Measurements from ENCODE around the gene MLF1.

MLF1 gene

GRCh38 chr3:158640646-158641045 is 69.7 kb downstream of the MLF1 start:
- no peak overlapping the region for H3K27ac ChIP-seq
- TF ChIP-seq ZFX (IDR thresholded peaks at IDR 0.05; ENCODE audit: borderline replicate concordance) = no peak
- TF ChIP-seq, protein P1, sequence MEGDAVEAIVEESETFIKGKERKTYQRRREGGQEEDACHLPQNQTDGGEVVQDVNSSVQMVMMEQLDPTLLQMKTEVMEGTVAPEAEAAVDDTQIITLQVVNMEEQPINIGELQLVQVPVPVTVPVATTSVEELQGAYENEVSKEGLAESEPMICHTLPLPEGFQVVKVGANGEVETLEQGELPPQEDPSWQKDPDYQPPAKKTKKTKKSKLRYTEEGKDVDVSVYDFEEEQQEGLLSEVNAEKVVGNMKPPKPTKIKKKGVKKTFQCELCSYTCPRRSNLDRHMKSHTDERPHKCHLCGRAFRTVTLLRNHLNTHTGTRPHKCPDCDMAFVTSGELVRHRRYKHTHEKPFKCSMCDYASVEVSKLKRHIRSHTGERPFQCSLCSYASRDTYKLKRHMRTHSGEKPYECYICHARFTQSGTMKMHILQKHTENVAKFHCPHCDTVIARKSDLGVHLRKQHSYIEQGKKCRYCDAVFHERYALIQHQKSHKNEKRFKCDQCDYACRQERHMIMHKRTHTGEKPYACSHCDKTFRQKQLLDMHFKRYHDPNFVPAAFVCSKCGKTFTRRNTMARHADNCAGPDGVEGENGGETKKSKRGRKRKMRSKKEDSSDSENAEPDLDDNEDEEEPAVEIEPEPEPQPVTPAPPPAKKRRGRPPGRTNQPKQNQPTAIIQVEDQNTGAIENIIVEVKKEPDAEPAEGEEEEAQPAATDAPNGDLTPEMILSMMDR (IDR thresholded peaks at IDR 0.05) = no peak

- TF ChIP-seq ZFX (IDR thresholded peaks at IDR 0.05; ENCODE audit: borderline replicate concordance) = no peak
- TF ChIP-seq, protein P1 (IDR thresholded peaks at IDR 0.05) = no peak
- no peak overlapping the region for H3K27ac ChIP-seq
These were observed 71.0 kb downstream of the MLF1 start for GRCh38 chr3:158642005-158642404.

DNA sequence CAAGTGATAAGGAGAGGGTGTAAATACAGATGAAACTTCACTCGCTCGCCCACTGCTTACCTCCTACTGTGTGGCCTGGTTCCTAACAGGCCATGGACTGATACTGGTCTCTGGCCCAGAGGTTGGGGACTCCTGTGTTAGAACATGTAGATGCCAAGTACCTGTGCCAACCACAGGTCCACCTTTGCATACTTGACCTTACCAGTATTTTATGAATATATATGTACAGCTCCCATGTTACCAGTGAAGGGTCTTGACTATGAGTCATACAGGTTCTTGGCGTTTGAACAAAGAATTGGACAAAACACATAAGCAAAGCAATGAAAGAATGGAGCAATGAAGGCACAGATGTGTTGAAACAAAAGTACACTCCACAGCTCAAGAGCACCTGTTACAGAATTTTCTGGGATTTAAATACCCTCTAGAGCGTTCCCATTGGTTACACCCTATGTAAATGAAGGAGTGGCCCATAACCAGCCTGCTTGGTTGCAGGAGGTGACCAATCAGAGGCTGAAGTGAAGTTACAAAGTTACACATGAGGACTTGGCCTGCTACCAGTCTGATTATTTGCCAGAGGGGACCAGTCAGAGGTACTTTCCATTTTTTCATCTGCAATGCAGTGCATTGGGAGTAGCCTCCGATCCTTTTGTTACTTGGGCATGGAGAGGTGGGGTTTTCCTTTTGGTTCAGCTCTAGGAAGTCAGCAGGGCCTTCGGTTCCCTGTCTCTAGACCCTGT is 71.6 kb downstream of the MLF1 start:
- H3K27ac ChIP-seq = no peak overlapping the region
- no peak for TF ChIP-seq ZFX (IDR thresholded peaks at IDR 0.05; ENCODE audit: borderline replicate concordance)
- TF ChIP-seq, protein P1 (IDR thresholded peaks at IDR 0.05) = no peak

DNA sequence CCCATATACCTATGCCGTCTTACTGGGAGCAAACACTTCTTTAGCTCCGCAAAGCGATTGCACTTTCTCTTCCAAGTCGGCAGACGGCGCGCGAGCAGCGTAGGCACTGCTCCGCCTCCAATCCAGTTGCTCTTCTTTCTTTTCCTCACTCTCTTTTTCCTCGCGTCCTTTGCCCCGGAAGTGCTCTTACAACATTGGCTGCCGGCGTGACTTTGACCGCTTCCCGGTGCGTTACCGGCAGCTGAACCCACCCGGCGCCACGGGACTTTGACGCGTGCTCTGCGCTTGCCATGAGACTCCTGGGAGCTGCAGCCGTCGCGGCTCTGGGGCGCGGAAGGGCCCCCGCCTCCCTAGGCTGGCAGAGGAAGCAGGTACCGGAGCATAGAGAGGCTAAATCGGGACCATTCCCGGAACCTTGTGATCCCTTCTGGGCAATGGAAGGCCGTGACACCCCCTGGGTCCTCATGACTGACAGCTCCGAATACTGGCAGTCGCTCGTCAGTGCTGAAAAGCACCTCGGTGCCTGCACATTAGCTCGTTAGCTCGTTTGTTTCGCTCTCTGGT is 73.4 kb downstream of the MLF1 start, which contains the start of gene GFM1:
Gene GFM1 (plus strand): TSS at position 183 of the 564 bp plus-strand sequence. CDS start 108 bp downstream, at position 291.
- TF ChIP-seq ZFX (IDR thresholded peaks at IDR 0.05; ENCODE audit: borderline replicate concordance) = no peak
- TF ChIP-seq, protein P1 (IDR thresholded peaks at IDR 0.05) = peak; percentile 96

GRCh38 chr3:158649791-158650190 is 78.8 kb downstream of the MLF1 start:
- no peak overlapping the region for H3K27ac ChIP-seq
- TF ChIP-seq ZFX (IDR thresholded peaks at IDR 0.05; ENCODE audit: borderline replicate concordance) = no peak
- TF ChIP-seq, protein P1 (IDR thresholded peaks at IDR 0.05) = no peak

More for the DNA sequence above, 73.4 kb downstream of the MLF1 start, which contains the start of gene GFM1:
- H3K27ac ChIP-seq = peak within 1 kb of the TSS; percentile 87

DNA sequence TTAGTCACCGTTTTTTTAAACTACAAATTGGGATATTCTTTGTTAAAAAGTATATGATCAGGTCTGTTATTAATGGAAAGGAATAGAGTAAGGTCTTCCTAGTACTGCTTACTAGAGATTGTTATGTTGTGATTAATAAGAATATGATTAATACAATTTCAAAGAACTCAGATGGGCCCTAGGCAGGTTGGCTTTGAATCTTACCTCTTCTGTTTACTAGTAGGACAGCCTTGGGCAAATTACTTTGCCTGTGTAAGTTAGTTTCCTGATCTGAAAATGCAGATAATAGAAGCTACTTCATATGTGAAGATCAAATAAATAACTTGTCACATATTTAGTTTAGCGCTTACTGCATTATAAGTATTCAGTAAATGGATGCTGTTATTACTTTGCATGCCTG is 80.2 kb downstream of the MLF1 start:
- TF ChIP-seq ZFX (IDR thresholded peaks at IDR 0.05; ENCODE audit: borderline replicate concordance) = no peak
- TF ChIP-seq, protein P1 (IDR thresholded peaks at IDR 0.05) = no peak

GRCh38 chr3:158652463-158652862 is 81.5 kb downstream of the MLF1 start:
- no peak for TF ChIP-seq ZFX (IDR thresholded peaks at IDR 0.05; ENCODE audit: borderline replicate concordance)
- TF ChIP-seq, protein P1 (IDR thresholded peaks at IDR 0.05) = no peak
- H3K27ac ChIP-seq = peak overlapping the region; percentile 47

More for the DNA sequence above, 80.2 kb downstream of the MLF1 start:
- H3K27ac ChIP-seq = peak overlapping the region; percentile 47

All from 22Rv1 (cell line).